ENCODE results near the gene YIPF3. TPM values are rescaled to one million over a fixed set of nuclear protein-coding genes. Genes with fewer than 3 reads are reported as not detected.
"Not testable (repeated sequence)": the region's sequence is repeated elsewhere in the genome, so short reads cannot be mapped to it uniquely, and the experiment has no call there.

The YIPF3 gene
- total RNA-seq, 1 experiment from 2014 or later: 156 TPM

GRCh38 chr6:43476746-43477145 lies 40.0 kb downstream of the YIPF3 start:
- in situ Hi-C loops (cut with HindIII; ENCODE audit: low pct_unique_long_range_greater_than_20kb, low sequenced_read_pairs): no loop called here
- DNase-seq (ENCODE audit: low read depth, low spot score): no peak

DNA sequence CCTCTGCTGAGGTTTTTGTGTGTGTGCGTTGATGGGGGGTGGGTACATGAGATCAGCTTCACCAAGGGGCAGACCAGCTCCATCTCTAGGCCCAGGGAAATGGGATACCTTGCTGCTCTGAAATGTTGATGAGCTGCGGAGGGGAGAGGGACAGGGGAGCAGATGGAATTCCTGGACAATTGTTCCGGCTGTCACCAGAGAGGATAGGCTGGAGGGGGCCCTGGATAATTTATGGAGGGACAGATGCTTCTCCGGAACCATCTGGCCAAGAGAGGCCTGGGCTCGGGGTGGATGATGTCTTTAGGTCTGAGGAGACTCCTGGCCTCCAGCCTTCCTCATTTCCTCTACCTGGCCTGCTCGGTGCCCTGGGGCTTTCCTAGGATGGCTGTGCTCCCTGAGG lies 41.2 kb downstream of the YIPF3 start:
- in situ Hi-C loops (cut with HindIII; ENCODE audit: low pct_unique_long_range_greater_than_20kb, low sequenced_read_pairs): no loop called here
- no peak for DNase-seq (ENCODE audit: low read depth, low spot score)

DNA sequence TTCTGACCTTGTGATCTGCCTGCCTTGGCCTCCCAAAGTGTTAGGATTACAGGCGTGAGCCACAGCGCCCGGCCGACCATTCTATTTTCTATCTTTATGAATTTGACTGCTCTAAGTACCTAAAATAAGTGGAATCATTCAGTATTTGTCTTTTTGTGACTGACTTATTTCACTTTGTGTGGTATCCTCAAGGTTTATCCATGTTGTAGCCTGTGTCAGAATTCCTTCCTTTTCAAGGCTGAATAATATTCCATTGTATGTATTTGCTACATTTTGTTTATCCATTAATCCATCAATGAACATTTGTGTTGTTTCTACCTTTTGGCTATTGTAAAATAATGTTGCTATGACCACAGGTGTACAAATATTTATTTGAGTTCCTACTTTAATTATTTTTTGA lies 44.2 kb downstream of the YIPF3 start:
- no peak for DNase-seq (ENCODE audit: low read depth, low spot score)
- in situ Hi-C loops (cut with HindIII; ENCODE audit: low pct_unique_long_range_greater_than_20kb, low sequenced_read_pairs): no loop called here

DNA sequence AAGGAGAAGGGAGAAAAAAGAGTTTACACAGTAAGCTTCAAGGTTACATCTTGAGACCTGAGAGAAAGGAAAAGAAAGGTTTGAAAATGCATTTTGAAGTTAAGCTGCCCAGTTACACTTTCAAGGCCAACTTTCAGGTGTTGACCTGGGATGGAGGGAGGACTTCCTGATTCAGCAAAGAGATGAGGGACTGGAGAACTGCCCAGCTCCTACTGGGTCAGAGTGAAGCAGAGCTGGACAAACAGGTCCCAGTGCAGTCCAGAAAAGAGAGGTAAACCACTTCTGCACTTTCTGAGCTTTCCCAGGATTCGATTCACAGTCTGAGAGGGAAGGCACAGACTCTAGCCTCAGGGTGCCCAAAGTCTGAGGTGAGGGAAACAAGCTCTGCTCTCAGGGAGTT lies 45.3 kb downstream of the YIPF3 start:
- DNase-seq (ENCODE audit: low read depth, low spot score): no peak
- in situ Hi-C loops (cut with HindIII; ENCODE audit: low pct_unique_long_range_greater_than_20kb, low sequenced_read_pairs): no loop called here

DNA sequence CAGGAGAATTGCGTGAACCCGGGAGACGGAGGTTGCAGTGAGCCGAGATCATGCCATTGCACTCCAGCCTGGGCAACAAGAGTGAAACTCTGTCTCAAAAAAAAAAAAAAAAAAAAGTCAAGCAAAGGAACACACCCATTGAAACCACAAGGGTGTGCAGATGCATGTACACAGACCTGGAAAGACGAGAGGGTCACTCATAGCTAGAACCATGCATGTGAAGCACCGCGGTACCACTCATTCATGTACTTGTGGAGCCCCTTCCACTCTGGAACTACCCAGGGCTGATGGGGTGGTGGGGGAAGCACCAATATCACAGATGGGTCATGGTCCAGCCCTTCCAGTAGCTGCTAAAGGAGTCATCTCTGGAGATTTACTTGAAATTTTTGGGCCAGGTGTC lies 46.8 kb downstream of the YIPF3 start:
- in situ Hi-C loops (cut with HindIII; ENCODE audit: low pct_unique_long_range_greater_than_20kb, low sequenced_read_pairs): no loop called here
- no peak for DNase-seq (ENCODE audit: low read depth, low spot score)

DNA sequence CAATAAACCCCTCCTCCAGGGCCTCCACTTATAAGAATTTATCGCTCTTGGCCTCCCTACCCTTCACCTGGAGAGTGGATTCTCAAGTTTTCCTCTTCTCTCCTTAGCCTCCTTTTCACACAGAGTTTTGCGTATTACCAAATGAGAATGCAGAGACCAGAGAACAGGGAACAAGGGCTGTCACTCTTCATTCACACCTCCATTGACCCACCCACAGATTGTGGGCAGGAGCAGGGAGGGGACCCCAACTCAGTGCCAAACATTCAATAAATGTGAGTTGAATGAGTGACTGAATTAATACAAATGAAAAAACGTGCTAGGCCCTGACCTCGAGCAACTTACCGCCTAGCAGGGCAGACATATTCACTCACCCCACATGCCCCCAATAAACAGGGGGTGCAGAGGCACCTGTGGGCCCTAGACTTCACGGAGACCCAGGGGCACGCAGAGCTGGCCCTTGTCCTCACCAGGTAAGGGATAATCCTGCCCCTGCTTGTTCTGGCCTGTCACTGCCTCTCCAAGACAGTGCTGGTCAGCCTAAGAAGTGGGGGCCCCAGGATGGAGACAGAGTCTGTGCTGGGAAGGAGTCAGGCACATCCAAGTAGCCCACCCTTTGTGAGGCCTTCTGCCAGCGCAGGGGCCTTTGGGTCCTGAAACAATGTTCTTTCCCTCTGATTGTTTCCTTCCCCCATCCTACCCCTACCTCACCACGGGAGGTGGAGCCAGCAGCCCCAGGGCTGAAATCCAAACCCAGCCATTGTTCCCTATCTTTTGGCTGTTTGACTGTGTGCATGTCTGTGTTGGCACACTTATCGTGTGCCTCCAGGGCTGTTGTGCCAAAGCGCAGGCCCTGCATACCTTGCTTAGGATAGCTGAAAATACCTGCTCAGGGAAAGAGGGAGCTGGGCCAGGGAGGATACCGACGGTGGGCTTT lies 47.7 kb downstream of the YIPF3 start:
- in situ Hi-C loops (cut with HindIII; ENCODE audit: low pct_unique_long_range_greater_than_20kb, low sequenced_read_pairs): no loop called here
- DNase-seq (ENCODE audit: low read depth, low spot score): no peak

DNA sequence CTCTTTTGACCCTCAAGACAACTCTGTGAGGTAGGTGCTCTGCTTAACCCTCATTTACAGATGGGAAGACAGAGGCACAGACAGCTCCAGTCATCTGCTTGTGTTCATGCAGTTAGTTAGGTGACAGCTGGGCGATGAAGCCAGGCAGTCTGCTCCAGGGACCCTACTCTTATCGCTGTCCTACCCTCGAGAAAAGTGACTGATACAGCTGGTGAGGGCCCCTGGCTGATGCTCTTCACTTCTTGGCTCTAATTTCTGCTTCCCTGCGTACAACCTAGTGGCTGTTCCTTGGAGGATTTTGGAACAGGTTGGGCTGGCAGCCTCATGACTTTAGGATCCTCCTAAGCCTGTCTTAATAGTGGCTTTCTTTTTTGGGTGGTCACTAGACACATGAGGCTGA lies 48.5 kb downstream of the YIPF3 start:
- in situ Hi-C loops (cut with HindIII; ENCODE audit: low pct_unique_long_range_greater_than_20kb, low sequenced_read_pairs): no loop called here
- DNase-seq (ENCODE audit: low read depth, low spot score): no peak

GRCh38 chr6:43467752-43468151 lies 49.0 kb downstream of the YIPF3 start:
- DNase-seq (ENCODE audit: low read depth, low spot score): no peak
- in situ Hi-C loops (cut with HindIII; ENCODE audit: low pct_unique_long_range_greater_than_20kb, low sequenced_read_pairs): no loop called here

DNA sequence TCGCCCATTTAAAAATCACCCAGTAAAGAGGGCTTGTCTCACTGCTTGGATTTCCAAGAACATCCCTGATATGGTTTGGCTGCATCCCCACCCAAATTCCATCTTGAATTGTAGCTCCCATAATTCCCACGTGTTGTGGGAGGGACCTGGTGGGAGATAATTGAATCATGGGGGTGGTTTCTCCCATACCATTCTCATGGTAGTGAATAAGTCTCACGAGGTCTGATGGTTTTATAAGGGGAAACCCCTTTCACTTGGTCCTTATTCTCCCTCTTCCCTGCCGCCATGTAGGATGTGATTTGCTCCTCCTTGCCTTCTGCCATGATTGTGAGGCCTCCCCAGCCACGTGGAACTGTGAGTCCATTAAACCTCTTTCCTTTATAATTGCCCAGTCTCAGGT lies 49.5 kb downstream of the YIPF3 start:
- in situ Hi-C loops (cut with HindIII; ENCODE audit: low pct_unique_long_range_greater_than_20kb, low sequenced_read_pairs); DNase-seq (ENCODE audit: low read depth, low spot score): not testable (repeated sequence)

GRCh38 chr6:43465948-43466347 lies 50.8 kb downstream of the YIPF3 start:
- in situ Hi-C loops (cut with HindIII; ENCODE audit: low pct_unique_long_range_greater_than_20kb, low sequenced_read_pairs): no loop called here
- no peak for DNase-seq (ENCODE audit: low read depth, low spot score)

DNA sequence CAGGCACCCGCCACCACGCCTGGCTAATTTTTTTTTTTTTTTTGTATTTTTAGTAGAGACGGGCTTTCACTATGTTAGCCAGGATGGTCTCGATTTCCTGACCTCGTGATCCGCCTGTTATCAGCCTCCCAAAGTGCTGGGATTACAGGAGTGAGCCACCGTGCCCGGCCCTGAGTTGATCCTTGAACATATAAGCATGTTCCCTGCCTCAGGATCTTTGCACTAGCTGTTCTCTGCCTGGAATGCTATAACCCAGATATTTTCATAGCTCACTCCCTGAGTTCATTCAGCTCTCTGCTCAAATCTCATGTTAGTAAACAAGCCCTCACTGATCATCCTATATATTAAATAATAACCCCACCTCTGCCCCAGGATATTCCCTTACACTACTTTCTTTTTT lies 52.4 kb downstream of the YIPF3 start:
- no peak for DNase-seq (ENCODE audit: low read depth, low spot score)
- in situ Hi-C loops (cut with HindIII; ENCODE audit: low pct_unique_long_range_greater_than_20kb, low sequenced_read_pairs): no loop called here

DNA sequence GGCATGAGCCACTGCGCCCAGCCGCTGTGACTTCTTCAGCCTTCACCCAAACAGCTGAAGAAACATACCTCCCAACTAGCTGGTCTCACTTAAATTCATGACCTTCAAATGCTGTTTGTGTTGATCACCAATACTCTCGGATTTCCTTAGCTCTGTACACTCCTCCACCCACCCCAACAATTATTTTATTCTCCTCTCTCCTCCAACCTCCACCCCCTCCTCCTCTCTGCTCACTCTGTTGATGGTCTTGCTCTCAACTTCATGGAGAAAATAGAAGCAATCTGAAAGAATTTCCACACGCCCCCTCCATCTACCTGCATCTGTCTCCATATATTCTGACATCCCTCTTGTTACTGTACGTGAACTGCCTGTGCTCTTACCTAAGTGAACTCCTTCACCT lies 54.8 kb downstream of the YIPF3 start:
- in situ Hi-C loops (cut with HindIII; ENCODE audit: low pct_unique_long_range_greater_than_20kb, low sequenced_read_pairs): no loop called here
- no peak for DNase-seq (ENCODE audit: low read depth, low spot score)

Small RNA genes lying within 50 kb of the gene (small RNA-seq; reads per million reads assigned to genes)
- gene RF00426 (0 reads per million in 2 experiments), gene RNU6-1113P (0 reads per million in 2 experiments)

Other genes starting within 250 kb of the YIPF3 start
- gene SLC22A7, start 218.7 kb downstream of the YIPF3 start, total RNA-seq (2014; rRNA removed; shearing (Covaris generic)): not detected in 2 replicates
- gene CRIP3, start 208.1 kb downstream of the YIPF3 start, total RNA-seq (2014; rRNA removed; shearing (Covaris generic)): not detected in 2 replicates
- 8.6 and 9.6 TPM in 2 replicates for gene ZNF318, start 147.3 kb downstream of the YIPF3 start, total RNA-seq (2014; rRNA removed; shearing (Covaris generic))
- gene ABCC10, start 89.4 kb downstream of the YIPF3 start, total RNA-seq (2014; rRNA removed; shearing (Covaris generic)): 16.6 and 17.1 TPM in 2 replicates
- 0.48 and 0.83 TPM in 2 replicates for gene DLK2, start 61.4 kb downstream of the YIPF3 start, total RNA-seq (2014; rRNA removed; shearing (Covaris generic))
- 12.4 and 18.2 TPM in 2 replicates for gene TJAP1, start 39.4 kb downstream of the YIPF3 start, total RNA-seq (2014; rRNA removed; shearing (Covaris generic))
- gene LRRC73, start 6.6 kb downstream of the YIPF3 start, total RNA-seq (2014; rRNA removed; shearing (Covaris generic)): 0.42 and 0.64 TPM in 2 replicates
- 45.3 and 47.5 TPM in 2 replicates for gene POLR1C, start 163 bp upstream of the YIPF3 start, total RNA-seq (2014; rRNA removed; shearing (Covaris generic))
- 51.4 and 55.3 TPM in 2 replicates for gene XPO5, start 59.1 kb upstream of the YIPF3 start, total RNA-seq (2014; rRNA removed; shearing (Covaris generic))
- 7.2 and 8.7 TPM in 2 replicates for gene POLH, start 59.3 kb upstream of the YIPF3 start, total RNA-seq (2014; rRNA removed; shearing (Covaris generic))
- 95.2 and 101 TPM in 2 replicates for gene GTPBP2, start 112.3 kb upstream of the YIPF3 start, total RNA-seq (2014; rRNA removed; shearing (Covaris generic))
- 161 and 166 TPM in 2 replicates for gene MAD2L1BP, start 118.9 kb upstream of the YIPF3 start, total RNA-seq (2014; rRNA removed; shearing (Covaris generic))
- gene RSPH9, start 128.1 kb upstream of the YIPF3 start, total RNA-seq (2014; rRNA removed; shearing (Covaris generic)): 1.1 and 1.7 TPM in 2 replicates
- 80.8 and 83.0 TPM in 2 replicates for gene MRPS18A, start 170.9 kb upstream of the YIPF3 start, total RNA-seq (2014; rRNA removed; shearing (Covaris generic))

Data from SK-MEL-5 (cell line).